Neuronal stem cell (in vitro differentiated cells): Measurements from ENCODE around the gene INHBE.
A peak's percentile ranks its signal among the peaks of the same experiment; 100 is the strongest.
"Not testable (repeated sequence)": the region's sequence is repeated elsewhere in the genome, so short reads cannot be mapped to it uniquely, and the experiment has no call there.

Experiments used
- DNase-seq: peaks from one replicate; pipeline ENCODE4 v3.0.0-alpha.2; 2013; ENCODE audit warnings: low spot score
- H2AFZ ChIP-seq: one replicate; pipeline ENCODE4 v1.6.1; 2013; ENCODE audit warnings: mild to moderate bottlenecking, low read length, inconsistent platforms
- H2AK5ac ChIP-seq: 2 replicates; pipeline ENCODE4 v1.6.1; 2013; ENCODE audit warnings: low read depth, mild to moderate bottlenecking, inconsistent platforms, low read length, moderate library complexity, mixed read lengths
- H2BK120ac ChIP-seq: 2 replicates; pipeline ENCODE4 v1.6.1; 2013; ENCODE audit warnings: low read depth, mild to moderate bottlenecking, inconsistent platforms, low read length, moderate library complexity, mixed read lengths
- H2BK12ac ChIP-seq: one replicate; pipeline ENCODE4 v1.6.1; 2013; ENCODE audit warnings: low read length, inconsistent platforms
- H2BK15ac ChIP-seq: 2 replicates; pipeline ENCODE4 v1.6.1; 2013; ENCODE audit warnings: mild to moderate bottlenecking, low read length, inconsistent platforms, mixed read lengths
- H2BK5ac ChIP-seq: one replicate; pipeline ENCODE4 v1.6.1; 2013; ENCODE audit warnings: inconsistent platforms, mild to moderate bottlenecking, low read length, moderate library complexity
- H3K14ac ChIP-seq: one replicate; pipeline ENCODE4 v1.6.1; 2013; ENCODE audit warnings: low read length, inconsistent platforms
- H3K18ac ChIP-seq: 2 replicates; pipeline ENCODE4 v1.6.1; 2013; ENCODE audit warnings: low read length, inconsistent platforms
- H3K23ac ChIP-seq: 2 replicates; pipeline ENCODE4 v1.6.1; 2013; ENCODE audit warnings: low read depth, mild to moderate bottlenecking, mixed read lengths, low read length, inconsistent platforms; ENCODE audit not compliant: poor library complexity
- H3K27ac ChIP-seq: replicated peaks from 3 replicates; pipeline ENCODE4 v1.5.1; 2013; ENCODE audit warnings: low read length, inconsistent platforms
- H3K27me3 ChIP-seq, 3 experiments: 2 replicates each; pipeline ENCODE4 v1.6.1; 2013; ENCODE audit warnings: low read length in 3 of 3, mild to moderate bottlenecking in 2 of 3, inconsistent platforms in 1 of 3, low read depth in 1 of 3, mixed read lengths in 1 of 3, moderate library complexity in 1 of 3; ENCODE audit not compliant: control insufficient read depth in 3 of 3, insufficient read depth in 3 of 3
- H3K36me3 ChIP-seq, 2 donors: replicated peaks in 1 of 2; 2 replicates each; pipeline ENCODE4 v1.6.1; 2013; ENCODE audit warnings: low read length in 2 of 2; ENCODE audit not compliant: control insufficient read depth in 2 of 2, insufficient read depth in 2 of 2
- H3K4ac ChIP-seq: 2 replicates; pipeline ENCODE4 v1.6.1; 2013; ENCODE audit warnings: inconsistent platforms, mild to moderate bottlenecking, low read length, moderate library complexity
- H3K4me1 ChIP-seq, 2 donors: 1 replicate in 1 of 2; 2 replicates in 1 of 2; pipeline ENCODE4 v1.6.1; 2013; ENCODE audit warnings: low read length in 2 of 2, low read depth in 1 of 2; ENCODE audit not compliant: control insufficient read depth in 2 of 2, insufficient read depth in 1 of 2
- H3K4me2 ChIP-seq: one replicate; pipeline ENCODE4 v1.6.1; 2013; ENCODE audit warnings: mild to moderate bottlenecking, low read length, inconsistent platforms; ENCODE audit not compliant: insufficient read depth, poor library complexity, severe bottlenecking
- H3K4me3 ChIP-seq, 2 donors: 2 replicates each; pipeline ENCODE4 v1.5.1; 2013; ENCODE audit warnings: low read length in 2 of 2, mild to moderate bottlenecking in 2 of 2, inconsistent platforms in 1 of 2, moderate library complexity in 1 of 2
- H3K79me1 ChIP-seq: one replicate; pipeline ENCODE4 v1.6.1; 2013; ENCODE audit warnings: low read depth, mild to moderate bottlenecking, inconsistent platforms, low read length, moderate library complexity
- H3K9ac ChIP-seq: one replicate; pipeline ENCODE4 v1.6.1; 2013; ENCODE audit warnings: mild to moderate bottlenecking, low read depth, low read length, inconsistent platforms; ENCODE audit not compliant: poor library complexity
- H3K9me3 ChIP-seq, 2 donors: replicated peaks in 1 of 2; 2 replicates each; pipeline versions ENCODE3 to v1.6.1; 2013; ENCODE audit warnings: low read length in 2 of 2, mild to moderate bottlenecking in 2 of 2, inconsistent platforms in 1 of 2, low read depth in 1 of 2, mixed read lengths in 1 of 2, moderate library complexity in 1 of 2; ENCODE audit not compliant: control insufficient read depth in 2 of 2, insufficient read depth in 1 of 2
- H4K8ac ChIP-seq: one replicate; pipeline ENCODE4 v1.6.1; 2013; ENCODE audit warnings: low read depth, mild to moderate bottlenecking, inconsistent platforms, low read length, moderate library complexity
- H4K91ac ChIP-seq: one replicate; pipeline ENCODE4 v1.6.1; 2013; ENCODE audit warnings: low read length, low read depth, mild to moderate bottlenecking, inconsistent platforms; ENCODE audit not compliant: poor library complexity
- WGBS, 2 donors: extraction: QIAGEN DNeasy Blood & Tissue Kit; methylation state at CpG; one replicate each; pipeline ENCODE4 v1.1.7; 2013; ENCODE audit warnings: missing lambda C conversion rate in 2 of 2, mixed read lengths in 1 of 2; ENCODE audit not compliant: insufficient read length in 2 of 2, insufficient replicate concordance in 1 of 2; ENCODE audit errors: extremely low coverage in 2 of 2; 5-methylcytosine and 5-hydroxymethylcytosine counted together

Gene INHBE

DNA sequence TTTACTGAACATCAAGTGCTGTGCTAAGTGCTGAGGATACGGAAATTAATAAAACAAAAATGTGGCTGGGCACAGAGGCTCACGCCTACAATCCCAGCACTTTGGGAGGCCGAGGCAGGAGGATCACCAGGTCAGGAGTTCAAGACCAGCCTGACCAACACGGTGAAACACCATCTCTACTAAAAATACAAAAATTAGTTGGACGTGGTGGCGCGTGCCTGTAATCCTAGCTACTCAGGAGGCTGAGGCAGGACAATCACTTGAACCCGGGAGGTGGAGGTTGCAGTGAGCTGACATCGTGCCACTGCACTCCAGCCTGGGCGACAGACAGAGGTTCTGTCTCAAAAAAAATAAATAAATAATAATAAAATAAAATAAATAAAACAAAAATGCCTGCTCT, 28.2 kb upstream of the INHBE start:
- peaks cover 0 to 31% of the 10 kb centered on the region in 2 donors for H3K36me3 ChIP-seq
- not testable (repeated sequence) for H3K9me3 ChIP-seq, H3K9ac ChIP-seq, H4K91ac ChIP-seq, H2BK5ac ChIP-seq, H3K27ac ChIP-seq, H3K4me1 ChIP-seq, DNase-seq, H3K18ac ChIP-seq, H3K79me1 ChIP-seq, H3K4me2 ChIP-seq, H4K8ac ChIP-seq, H2AFZ ChIP-seq, H2BK120ac ChIP-seq, H2BK12ac ChIP-seq, H3K27me3 ChIP-seq, H3K4me3 ChIP-seq, H3K23ac ChIP-seq, H2BK15ac ChIP-seq, H3K4ac ChIP-seq, H3K14ac ChIP-seq, H2AK5ac ChIP-seq
- WGBS, 2 donors = no CpG with 5 or more reads among the region's 10 CpGs

GRCh38 chr12:57428965-57429364, 26.1 kb upstream of the INHBE start:
- no CpG with 5 or more reads among the region's 6 CpGs for WGBS, 2 donors

GRCh38 chr12:57429473-57430111, 25.5 kb upstream of the INHBE start:
- no CpG with 5 or more reads among the region's 9 CpGs for WGBS, 2 donors
- H4K91ac ChIP-seq = no peak overlapping the region

More at GRCh38 chr12:57428965-57429364, 26.1 kb upstream of the INHBE start:
- Histone ChIP-seq H2AK5ac (no peak overlapping the region), H2BK12ac (no peak overlapping the region), H3K4ac (no peak overlapping the region), H3K27me3 (no peaks in the 10 kb centered on the region), H3K79me1 (no peaks in the 10 kb centered on the region), H3K14ac (no peak overlapping the region), H2BK15ac (no peak overlapping the region), H3K9me3 (no peaks in the 10 kb centered on the region), H3K18ac (no peak overlapping the region), H2AFZ (no peak overlapping the region), H3K36me3 (peaks cover 0 to 15% of the 10 kb centered on the region in 2 donors), H3K4me3 (peak overlapping the region in 1 of 2 donors; percentile 57), H4K8ac (no peak overlapping the region), H3K9ac (no peak overlapping the region), H3K4me2 (no peak overlapping the region), H4K91ac (no peak overlapping the region), H2BK5ac (no peak overlapping the region), H2BK120ac (no peak overlapping the region), H3K27ac (no peak overlapping the region), H3K23ac (no peak overlapping the region), H3K4me1 (peaks cover 0 to 3% of the 10 kb centered on the region in 2 donors)
- DNase-seq = no peak

DNA sequence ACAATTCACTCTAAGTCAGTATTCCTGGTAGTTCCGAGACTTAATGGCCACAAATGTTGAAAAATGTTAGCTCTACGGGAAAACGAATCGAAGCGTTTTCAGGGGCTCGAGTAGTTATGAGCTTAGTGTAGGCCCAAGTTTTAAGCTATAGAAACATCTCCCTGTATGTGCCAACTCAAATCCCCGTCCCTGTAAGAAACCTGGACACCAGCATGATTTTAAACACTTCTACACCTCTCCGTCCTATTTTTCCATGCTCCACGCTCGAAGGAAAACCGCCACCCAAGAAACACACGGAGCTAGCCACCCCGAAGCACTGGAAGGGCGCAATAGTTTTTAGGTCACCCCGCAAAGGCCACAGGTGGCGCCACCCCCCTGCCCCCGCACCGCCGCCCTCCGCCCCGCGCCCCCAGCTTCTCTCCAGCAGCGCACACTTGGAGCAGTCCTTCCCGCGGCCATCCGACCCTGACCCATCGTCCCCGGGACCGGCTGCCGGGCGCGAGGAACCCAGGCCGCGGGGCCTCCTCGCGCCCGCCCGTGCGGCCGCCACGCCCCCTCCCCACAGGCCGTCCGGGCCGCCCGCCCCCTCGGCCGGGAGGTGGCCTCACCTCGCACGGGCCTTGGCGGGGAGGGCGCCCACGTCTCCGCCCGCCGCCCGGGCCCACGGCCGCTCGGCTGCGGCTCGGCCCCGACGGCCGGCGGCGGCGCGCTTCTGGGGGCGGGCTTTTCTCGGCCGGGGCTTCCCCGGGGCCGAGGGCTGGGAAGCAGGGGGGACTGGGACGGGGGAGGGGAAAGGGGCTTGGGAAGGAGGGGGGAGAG, 24.8 kb upstream of the INHBE start:
- Histone ChIP-seq H3K36me3 (peaks cover 0 to 5% of the 10 kb centered on the region in 2 donors), H3K4me3 (peak overlapping the region; percentile 57 to 77), H3K27ac (peak overlapping the region; percentile 72), H2AFZ (peak overlapping the region; percentile 80), H3K4ac (no peak overlapping the region), H3K4me1 (peaks cover 0 to 3% of the 10 kb centered on the region in 2 donors), H3K79me1 (no peaks in the 10 kb centered on the region), H3K23ac (no peak overlapping the region), H2BK12ac (no peak overlapping the region), H2BK120ac (no peak overlapping the region), H2AK5ac (no peak overlapping the region), H3K27me3 (no peaks in the 10 kb centered on the region), H3K9me3 (no peaks in the 10 kb centered on the region), H3K9ac (peak overlapping the region; percentile 60), H4K91ac (no peak overlapping the region), H3K4me2 (peak overlapping the region; percentile 66), H3K18ac (peak overlapping the region; percentile 71), H4K8ac (no peak overlapping the region), H2BK15ac (no peak overlapping the region), H2BK5ac (no peak overlapping the region), H3K14ac (no peak overlapping the region)
- no CpG with 5 or more reads among the region's 74 CpGs for WGBS, 2 donors
- peak; percentile 31 for DNase-seq

More at GRCh38 chr12:57429473-57430111, 25.5 kb upstream of the INHBE start:
- H3K36me3 ChIP-seq = peaks cover 0 to 9% of the 10 kb centered on the region in 2 donors
- H4K8ac ChIP-seq = no peak overlapping the region
- no peak overlapping the region for H3K23ac ChIP-seq
- H2AK5ac ChIP-seq = peak overlapping the region; percentile 37
- no peak overlapping the region for H3K14ac ChIP-seq
- H2AFZ ChIP-seq = peak overlapping the region; percentile 80
- H3K79me1 ChIP-seq = no peaks in the 10 kb centered on the region
- H3K4me1 ChIP-seq = peaks cover 0 to 3% of the 10 kb centered on the region in 2 donors
- H2BK5ac ChIP-seq = no peak overlapping the region
- peak overlapping the region; percentile 66 for H3K4me2 ChIP-seq
- no peak for DNase-seq
- H3K4ac ChIP-seq = peak overlapping the region; percentile 53
- H3K4me3 ChIP-seq = peak overlapping the region; percentile 57 to 77
- H3K18ac ChIP-seq = peak overlapping the region; percentile 13
- no peaks in the 10 kb centered on the region for H3K27me3 ChIP-seq
- peak overlapping the region; percentile 70 for H3K9ac ChIP-seq
- H2BK12ac ChIP-seq = no peak overlapping the region
- no peaks in the 10 kb centered on the region for H3K9me3 ChIP-seq
- no peak overlapping the region for H2BK15ac ChIP-seq
- H2BK120ac ChIP-seq = no peak overlapping the region
- no peak overlapping the region for H3K27ac ChIP-seq
